ENCODE measurements around the gene GPHN.
A peak's percentile ranks its signal among the peaks of the same experiment; 100 is the strongest.

GPHN gene

GRCh38 chr14:66507722-66508546 is at the start of gene GPHN:
TSS of gene GPHN (plus strand) at chr14:66508147.
- DNase-seq (ENCODE audit: low read depth in 2 of 2) = peak; percentile 78 to 81

- no peak for DNase-seq (ENCODE audit: low read depth in 2 of 2)
Observed at GRCh38 chr14:66459603-66460002, 48.3 kb upstream of the GPHN start.

GRCh38 chr14:66464261-66464660 is 43.7 kb upstream of the GPHN start:
- no peak for DNase-seq (ENCODE audit: low read depth in 2 of 2)

GRCh38 chr14:66468778-66469367 is 39.1 kb upstream of the GPHN start:
- no peak for DNase-seq (ENCODE audit: low read depth in 2 of 2)

- DNase-seq (ENCODE audit: low read depth in 2 of 2) = no peak
Observed at GRCh38 chr14:66471584-66471983, 36.4 kb upstream of the GPHN start.

GRCh38 chr14:66472251-66472650 is 35.7 kb upstream of the GPHN start:
- DNase-seq (ENCODE audit: low read depth in 2 of 2) = no peak

- no peak for DNase-seq (ENCODE audit: low read depth in 2 of 2)
Observed at GRCh38 chr14:66473223-66473622, 34.7 kb upstream of the GPHN start.

GRCh38 chr14:66476964-66477363 is 31.0 kb upstream of the GPHN start:
- no peak for DNase-seq (ENCODE audit: low read depth in 2 of 2)

- no peak for DNase-seq (ENCODE audit: low read depth in 2 of 2)
Observed at GRCh38 chr14:66477567-66477966, 30.4 kb upstream of the GPHN start.

- DNase-seq (ENCODE audit: low read depth in 2 of 2) = no peak
Observed at GRCh38 chr14:66482873-66483272, 25.1 kb upstream of the GPHN start.

- DNase-seq (ENCODE audit: low read depth in 2 of 2) = no peak
Observed at GRCh38 chr14:66483322-66483721, 24.6 kb upstream of the GPHN start.

- no peak for DNase-seq (ENCODE audit: low read depth in 2 of 2)
Observed at GRCh38 chr14:66485029-66485428, 22.9 kb upstream of the GPHN start.

- no peak for DNase-seq (ENCODE audit: low read depth in 2 of 2)
Observed at GRCh38 chr14:66485910-66486421, 22.0 kb upstream of the GPHN start, which contains the start of gene CCDC196. TSS of gene CCDC196 (plus strand) at chr14:66486371. CDS start at chr14:66486503, 132 bp downstream.

GRCh38 chr14:66487164-66487563 is 20.8 kb upstream of the GPHN start:
- no peak for DNase-seq (ENCODE audit: low read depth in 2 of 2)

GRCh38 chr14:66490143-66491111 is 17.5 kb upstream of the GPHN start:
- DNase-seq (ENCODE audit: low read depth in 2 of 2) = no peak

GRCh38 chr14:66493750-66494149 is 14.2 kb upstream of the GPHN start:
- no peak for DNase-seq (ENCODE audit: low read depth in 2 of 2)

- no peak for DNase-seq (ENCODE audit: low read depth in 2 of 2)
Observed at GRCh38 chr14:66495218-66496098, 12.5 kb upstream of the GPHN start.

GRCh38 chr14:66496188-66496807 is 11.6 kb upstream of the GPHN start:
- DNase-seq (ENCODE audit: low read depth in 2 of 2) = no peak

- DNase-seq (ENCODE audit: low read depth in 2 of 2) = no peak
Observed at GRCh38 chr14:66496911-66497310, 11.0 kb upstream of the GPHN start.

GRCh38 chr14:66498311-66498710 is 9.6 kb upstream of the GPHN start:
- DNase-seq (ENCODE audit: low read depth in 2 of 2) = no peak

Data from stimulated activated CD8-positive, alpha-beta memory T cell treated with anti-CD3 and anti-CD28 coated beads, Interleukin-7, amount 100 ng/mL, for 4 hours (primary cell).